ENCODE measurements around the gene GP9.

DNA sequence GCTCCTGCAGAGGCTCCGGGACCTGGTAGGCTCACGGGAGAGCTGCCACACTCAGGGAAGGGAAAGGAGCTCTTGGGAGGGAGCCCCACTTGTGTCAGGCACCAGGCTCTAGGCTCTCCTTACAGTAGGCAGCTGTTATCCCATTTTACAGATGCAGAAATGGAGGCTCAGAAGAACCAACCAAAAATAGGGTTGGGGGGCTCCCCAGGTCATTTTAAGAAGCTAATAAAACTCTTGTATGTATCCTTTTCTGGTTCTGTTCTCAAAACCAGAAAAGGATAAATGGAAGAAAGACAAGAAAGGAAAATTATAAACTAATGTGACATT, 23.5 kb upstream of the GP9 start:
- TF ChIP-seq, protein P1, sequence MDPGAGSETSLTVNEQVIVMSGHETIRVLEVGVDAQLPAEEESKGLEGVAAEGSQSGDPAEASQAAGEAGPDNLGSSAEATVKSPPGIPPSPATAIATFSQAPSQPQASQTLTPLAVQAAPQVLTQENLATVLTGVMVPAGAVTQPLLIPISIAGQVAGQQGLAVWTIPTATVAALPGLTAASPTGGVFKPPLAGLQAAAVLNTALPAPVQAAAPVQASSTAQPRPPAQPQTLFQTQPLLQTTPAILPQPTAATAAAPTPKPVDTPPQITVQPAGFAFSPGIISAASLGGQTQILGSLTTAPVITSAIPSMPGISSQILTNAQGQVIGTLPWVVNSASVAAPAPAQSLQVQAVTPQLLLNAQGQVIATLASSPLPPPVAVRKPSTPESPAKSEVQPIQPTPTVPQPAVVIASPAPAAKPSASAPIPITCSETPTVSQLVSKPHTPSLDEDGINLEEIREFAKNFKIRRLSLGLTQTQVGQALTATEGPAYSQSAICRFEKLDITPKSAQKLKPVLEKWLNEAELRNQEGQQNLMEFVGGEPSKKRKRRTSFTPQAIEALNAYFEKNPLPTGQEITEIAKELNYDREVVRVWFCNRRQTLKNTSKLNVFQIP (CRISPR knock-in tag; IDR thresholded peaks at IDR 0.05; ENCODE audit: borderline replicate concordance, low read depth) = no peak
- TF ChIP-seq, protein P2, sequence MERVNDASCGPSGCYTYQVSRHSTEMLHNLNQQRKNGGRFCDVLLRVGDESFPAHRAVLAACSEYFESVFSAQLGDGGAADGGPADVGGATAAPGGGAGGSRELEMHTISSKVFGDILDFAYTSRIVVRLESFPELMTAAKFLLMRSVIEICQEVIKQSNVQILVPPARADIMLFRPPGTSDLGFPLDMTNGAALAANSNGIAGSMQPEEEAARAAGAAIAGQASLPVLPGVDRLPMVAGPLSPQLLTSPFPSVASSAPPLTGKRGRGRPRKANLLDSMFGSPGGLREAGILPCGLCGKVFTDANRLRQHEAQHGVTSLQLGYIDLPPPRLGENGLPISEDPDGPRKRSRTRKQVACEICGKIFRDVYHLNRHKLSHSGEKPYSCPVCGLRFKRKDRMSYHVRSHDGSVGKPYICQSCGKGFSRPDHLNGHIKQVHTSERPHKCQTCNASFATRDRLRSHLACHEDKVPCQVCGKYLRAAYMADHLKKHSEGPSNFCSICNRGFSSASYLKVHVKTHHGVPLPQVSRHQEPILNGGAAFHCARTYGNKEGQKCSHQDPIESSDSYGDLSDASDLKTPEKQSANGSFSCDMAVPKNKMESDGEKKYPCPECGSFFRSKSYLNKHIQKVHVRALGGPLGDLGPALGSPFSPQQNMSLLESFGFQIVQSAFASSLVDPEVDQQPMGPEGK (CRISPR knock-in tag; IDR thresholded peaks at IDR 0.05; ENCODE audit: borderline replicate concordance) = no peak
- no peak for TF ChIP-seq TCF4 (CRISPR knock-in tag; IDR thresholded peaks at IDR 0.05; ENCODE audit: borderline replicate concordance)
- no peak for TF ChIP-seq ZNF565 (CRISPR knock-in tag; conservative IDR thresholded peaks at IDR 0.05; ENCODE audit: low read depth)
- no peak for TF ChIP-seq ZFP30 (CRISPR knock-in tag; IDR thresholded peaks at IDR 0.05)
- no peak for TF ChIP-seq ZC3H10 (CRISPR knock-in tag; IDR thresholded peaks at IDR 0.05)
- no peak for TF ChIP-seq ISL1 (CRISPR knock-in tag; IDR thresholded peaks at IDR 0.05)
- no peak for TF ChIP-seq TOX (CRISPR knock-in tag; IDR thresholded peaks at IDR 0.05; ENCODE audit: borderline replicate concordance)
- no peak for TF ChIP-seq ARNTL (CRISPR knock-in tag; IDR thresholded peaks at IDR 0.05; ENCODE audit: borderline replicate concordance, low read depth)
- TF ChIP-seq, protein P3, sequence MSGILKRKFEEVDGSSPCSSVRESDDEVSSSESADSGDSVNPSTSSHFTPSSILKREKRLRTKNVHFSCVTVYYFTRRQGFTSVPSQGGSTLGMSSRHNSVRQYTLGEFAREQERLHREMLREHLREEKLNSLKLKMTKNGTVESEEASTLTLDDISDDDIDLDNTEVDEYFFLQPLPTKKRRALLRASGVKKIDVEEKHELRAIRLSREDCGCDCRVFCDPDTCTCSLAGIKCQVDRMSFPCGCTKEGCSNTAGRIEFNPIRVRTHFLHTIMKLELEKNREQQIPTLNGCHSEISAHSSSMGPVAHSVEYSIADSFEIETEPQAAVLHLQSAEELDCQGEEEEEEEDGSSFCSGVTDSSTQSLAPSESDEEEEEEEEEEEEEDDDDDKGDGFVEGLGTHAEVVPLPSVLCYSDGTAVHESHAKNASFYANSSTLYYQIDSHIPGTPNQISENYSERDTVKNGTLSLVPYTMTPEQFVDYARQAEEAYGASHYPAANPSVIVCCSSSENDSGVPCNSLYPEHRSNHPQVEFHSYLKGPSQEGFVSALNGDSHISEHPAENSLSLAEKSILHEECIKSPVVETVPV (CRISPR knock-in tag; IDR thresholded peaks at IDR 0.05) = no peak
- TF ChIP-seq, protein P4, sequence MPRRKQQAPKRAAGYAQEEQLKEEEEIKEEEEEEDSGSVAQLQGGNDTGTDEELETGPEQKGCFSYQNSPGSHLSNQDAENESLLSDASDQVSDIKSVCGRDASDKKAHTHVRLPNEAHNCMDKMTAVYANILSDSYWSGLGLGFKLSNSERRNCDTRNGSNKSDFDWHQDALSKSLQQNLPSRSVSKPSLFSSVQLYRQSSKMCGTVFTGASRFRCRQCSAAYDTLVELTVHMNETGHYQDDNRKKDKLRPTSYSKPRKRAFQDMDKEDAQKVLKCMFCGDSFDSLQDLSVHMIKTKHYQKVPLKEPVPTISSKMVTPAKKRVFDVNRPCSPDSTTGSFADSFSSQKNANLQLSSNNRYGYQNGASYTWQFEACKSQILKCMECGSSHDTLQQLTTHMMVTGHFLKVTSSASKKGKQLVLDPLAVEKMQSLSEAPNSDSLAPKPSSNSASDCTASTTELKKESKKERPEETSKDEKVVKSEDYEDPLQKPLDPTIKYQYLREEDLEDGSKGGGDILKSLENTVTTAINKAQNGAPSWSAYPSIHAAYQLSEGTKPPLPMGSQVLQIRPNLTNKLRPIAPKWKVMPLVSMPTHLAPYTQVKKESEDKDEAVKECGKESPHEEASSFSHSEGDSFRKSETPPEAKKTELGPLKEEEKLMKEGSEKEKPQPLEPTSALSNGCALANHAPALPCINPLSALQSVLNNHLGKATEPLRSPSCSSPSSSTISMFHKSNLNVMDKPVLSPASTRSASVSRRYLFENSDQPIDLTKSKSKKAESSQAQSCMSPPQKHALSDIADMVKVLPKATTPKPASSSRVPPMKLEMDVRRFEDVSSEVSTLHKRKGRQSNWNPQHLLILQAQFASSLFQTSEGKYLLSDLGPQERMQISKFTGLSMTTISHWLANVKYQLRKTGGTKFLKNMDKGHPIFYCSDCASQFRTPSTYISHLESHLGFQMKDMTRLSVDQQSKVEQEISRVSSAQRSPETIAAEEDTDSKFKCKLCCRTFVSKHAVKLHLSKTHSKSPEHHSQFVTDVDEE (CRISPR knock-in tag; IDR thresholded peaks at IDR 0.05) = no peak

Data from SK-N-SH treated with all-trans-retinoic acid at 6 μM for 48 hours (cell line).